Measurements from ENCODE around the gene DNAJC10.
"Not testable (repeated sequence)": the region's sequence is repeated elsewhere in the genome, so short reads cannot be mapped to it uniquely, and the experiment has no call there.

The DNAJC10 gene

DNA sequence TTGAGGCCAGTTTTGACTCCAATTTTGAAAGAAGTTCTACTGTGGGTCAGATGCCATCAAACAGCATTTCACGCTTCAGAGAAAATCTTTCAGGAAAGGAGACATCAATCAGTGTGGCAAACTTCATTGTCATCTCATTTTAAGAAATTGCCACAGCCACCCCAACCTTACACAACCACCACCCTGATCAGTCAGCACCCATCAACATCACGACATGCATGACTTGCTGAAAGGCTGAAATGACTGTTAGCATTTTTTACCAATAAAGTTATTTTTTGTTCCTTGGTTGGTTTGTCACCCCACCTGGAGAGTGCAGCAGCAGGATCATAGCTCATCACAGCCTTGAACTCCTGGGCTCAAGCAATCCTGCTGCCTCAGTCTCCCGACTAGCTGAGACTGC, 10.4 kb downstream of the DNAJC10 start:
- peak; percentile 8 for DNase-seq

DNA sequence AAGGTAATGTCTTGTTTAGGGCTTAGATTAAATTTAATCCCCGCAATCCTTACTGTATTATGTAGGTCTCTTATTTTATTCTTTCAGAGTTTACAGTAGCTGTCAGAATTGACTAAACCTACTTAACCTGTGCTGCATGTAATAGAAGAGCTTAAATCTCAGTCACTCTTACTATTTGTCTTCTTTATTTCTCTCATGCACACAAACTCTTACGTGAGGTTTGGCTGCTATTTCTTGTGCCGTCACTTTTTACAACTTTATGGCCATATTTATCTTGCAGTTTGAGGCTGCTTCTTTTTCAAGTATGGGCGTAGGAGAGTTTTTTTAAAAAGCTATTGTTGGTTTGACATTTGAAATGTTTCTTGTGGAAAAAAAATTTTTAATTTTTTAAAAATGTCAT, 12.0 kb downstream of the DNAJC10 start:
- DNase-seq = no peak

DNA sequence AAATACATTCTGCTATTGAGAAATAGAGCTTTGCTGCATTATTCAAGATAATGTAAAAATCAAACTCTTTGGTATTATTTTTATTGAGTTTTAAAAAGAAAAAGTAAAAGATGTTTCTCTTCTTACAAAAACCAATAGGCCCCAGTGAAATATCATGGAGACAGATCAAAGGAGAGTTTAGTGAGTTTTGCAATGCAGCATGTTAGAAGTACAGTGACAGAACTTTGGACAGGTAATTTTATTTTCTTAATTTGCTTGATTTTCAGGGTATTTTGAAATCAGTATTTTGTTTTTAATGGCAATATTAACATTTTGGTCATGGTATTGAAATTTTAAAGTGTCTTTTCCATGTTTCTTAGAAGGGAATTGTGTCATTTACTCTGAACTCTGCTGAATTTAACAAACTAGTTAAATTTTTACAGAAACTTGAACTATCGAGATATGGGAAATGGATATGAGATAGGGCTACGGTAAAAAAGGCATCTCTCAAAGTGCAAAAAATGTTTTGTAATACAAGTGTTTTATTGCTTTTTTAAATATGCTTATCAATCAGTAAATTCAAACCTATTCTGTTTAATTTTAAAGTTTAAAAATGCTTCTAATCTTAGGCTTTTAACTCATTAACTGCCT, 13.8 kb downstream of the DNAJC10 start:
- no peak for DNase-seq

DNA sequence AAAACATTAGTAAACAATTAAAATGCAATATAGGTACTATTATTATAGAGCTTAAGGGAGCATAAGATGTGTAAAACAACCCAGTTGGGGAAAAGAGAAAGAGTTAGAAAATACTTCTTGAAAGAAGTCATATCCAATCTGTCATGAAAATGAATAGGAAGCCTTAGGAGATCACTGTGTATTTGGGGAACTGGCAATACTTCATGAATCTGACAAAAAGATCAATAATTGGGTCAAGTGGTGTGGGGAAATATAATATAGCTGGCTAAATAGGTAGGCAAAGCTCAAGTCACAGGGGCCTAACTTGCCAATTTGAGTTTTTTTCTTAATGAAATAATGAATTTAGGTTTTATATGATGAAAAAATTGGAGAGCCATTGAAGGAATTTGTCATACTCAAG, 14.4 kb downstream of the DNAJC10 start:
- DNase-seq = no peak

DNA sequence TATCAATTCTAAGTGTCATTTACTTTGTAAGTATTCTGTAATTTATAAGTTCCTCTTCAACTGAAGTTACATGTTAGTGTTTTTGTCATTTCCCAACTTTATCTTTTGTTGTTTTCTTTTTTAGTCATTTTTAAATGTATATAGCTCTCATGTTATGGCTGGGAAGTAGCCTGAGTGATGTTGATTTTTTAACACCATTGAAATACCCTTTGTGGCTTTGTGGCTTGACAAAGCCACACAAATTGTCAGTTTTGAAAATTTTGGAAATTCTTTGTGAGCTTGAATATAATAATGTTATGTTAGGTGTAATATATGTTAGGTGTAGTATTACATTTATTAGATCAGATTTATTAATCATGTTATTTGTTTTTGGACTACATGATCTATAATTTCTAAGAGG, 16.7 kb downstream of the DNAJC10 start:
- no peak for DNase-seq

DNA sequence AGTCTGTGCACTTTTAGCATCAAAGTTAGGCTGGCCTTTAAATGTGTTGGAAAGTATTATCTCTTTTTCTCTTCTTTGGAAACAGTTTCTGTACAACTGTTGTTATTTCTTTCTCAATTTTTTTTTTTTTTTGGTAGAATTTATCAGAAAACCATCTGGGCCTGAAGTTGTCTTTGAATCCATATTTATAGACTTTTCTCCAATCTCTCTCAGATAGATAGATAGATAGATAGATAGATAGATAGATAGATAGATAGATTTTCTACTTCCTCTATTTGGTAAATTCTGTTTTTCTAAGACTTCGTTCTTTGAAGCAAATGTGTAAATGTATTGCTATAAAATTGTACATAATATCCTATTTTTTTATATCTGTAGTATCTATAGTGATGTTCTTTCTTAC, 17.5 kb downstream of the DNAJC10 start:
- no peak for DNase-seq

DNA sequence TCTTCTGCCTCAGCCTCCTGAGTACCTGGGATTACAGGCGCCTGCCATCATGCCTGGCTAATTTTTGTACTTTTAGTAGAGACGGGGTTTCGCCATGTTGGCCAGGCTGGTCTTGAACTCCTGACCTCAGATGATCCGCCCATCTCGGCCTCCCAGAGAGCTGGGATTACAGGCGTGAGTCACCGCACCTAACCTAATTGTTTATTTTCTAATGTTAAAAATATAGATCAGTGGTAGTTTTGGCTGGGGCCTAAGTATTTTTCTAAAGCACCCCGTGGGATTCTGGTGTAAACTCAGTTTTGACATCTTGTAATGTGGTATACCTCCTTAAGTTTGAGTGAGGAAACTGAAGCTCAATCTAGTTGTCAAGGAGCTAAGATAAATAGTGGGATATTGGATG, 20.8 kb downstream of the DNAJC10 start:
- not testable (repeated sequence) for DNase-seq

DNA sequence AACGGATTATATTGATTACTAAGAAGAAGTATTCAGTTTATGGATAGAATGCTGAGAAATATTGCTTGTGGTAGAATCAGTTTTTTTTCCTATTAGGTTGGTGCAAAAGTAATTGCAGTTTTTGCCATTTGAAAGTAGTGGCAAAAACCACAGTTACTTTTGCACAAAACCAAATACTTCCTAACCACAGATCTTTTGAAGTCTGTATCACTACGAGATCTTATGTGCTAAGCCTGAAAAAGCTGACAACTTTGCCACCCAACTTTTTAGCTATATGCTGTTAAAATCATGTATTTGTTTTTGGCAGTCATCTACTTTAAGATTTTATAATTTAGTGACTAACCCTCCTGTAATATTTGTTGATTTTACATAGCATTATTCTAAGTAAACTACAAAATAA, 24.6 kb downstream of the DNAJC10 start:
- no peak for DNase-seq

DNA sequence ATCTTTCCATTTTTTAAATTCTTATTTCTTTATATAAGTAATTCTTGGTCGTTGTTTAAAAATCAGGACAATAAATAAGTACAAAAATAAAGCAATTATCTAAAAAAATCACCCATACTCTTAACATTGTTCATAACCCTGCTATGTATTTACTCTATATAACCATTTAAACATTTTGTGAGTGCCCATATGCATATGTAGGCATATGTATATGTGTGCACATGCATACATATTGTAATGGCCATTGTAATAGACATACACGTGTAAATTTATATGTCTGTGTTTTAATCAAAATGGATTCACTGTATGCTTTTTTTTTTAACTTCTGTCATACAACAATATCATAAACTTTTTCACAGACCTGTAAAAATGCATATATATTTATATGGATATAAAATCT, 25.6 kb downstream of the DNAJC10 start:
- DNase-seq = no peak

DNA sequence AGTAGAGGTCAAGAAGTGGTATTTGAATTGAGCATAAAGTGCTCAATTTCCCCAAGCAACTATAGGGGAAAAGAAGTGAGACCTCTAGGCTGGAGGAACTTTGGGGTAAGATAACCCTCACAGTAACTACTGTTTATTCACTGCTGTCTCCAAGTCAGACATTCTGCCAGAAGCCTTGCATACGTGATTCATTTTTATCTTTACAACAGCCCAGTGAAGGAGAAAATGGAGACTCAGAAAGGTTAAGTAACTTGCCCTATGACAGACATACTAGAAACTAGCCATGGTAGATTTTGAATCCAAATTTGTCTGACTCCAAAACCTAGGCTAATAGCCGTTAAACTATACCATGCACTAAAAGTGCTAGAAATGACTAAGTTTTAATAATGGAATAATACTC, 28.4 kb downstream of the DNAJC10 start:
- no peak for DNase-seq

DNA sequence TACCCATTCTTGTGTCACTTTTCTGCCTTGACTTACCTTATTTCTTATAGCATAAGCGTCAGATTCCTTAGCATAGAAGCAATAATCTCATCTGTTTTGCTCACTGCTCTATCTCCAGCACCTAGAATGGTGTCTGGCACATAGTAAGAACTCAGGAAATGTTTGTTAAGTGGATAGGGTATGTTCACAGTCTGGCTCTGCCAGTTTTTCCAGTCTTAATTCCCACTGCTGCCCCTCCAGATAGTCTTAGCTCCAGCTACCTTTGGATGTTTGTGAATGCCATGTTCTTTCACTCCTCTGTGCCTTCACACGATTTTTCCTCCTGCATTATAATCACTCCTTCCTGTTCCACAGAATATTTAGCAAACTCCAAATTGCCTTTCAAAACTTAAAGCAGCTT, 29.0 kb downstream of the DNAJC10 start:
- no peak for DNase-seq

DNA sequence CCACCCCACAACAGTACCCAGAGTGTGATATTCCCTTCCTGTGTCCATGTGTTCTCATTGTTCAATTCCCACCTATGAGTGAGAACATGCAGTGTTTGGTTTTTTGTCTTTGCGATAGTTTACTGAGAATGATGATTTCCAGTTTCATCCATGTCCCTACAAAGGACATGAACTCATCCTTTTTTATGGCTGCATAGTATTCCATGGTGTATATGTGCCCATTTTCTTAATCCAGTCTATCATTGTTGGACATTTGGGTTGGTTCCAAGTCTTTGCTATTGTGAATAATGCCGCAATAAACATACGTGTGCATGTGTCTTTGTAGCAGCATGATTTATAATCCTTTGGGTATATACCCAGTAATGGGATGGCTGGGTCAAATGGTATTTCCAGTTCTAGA, 29.8 kb downstream of the DNAJC10 start:
- not testable (repeated sequence) for DNase-seq

DNA sequence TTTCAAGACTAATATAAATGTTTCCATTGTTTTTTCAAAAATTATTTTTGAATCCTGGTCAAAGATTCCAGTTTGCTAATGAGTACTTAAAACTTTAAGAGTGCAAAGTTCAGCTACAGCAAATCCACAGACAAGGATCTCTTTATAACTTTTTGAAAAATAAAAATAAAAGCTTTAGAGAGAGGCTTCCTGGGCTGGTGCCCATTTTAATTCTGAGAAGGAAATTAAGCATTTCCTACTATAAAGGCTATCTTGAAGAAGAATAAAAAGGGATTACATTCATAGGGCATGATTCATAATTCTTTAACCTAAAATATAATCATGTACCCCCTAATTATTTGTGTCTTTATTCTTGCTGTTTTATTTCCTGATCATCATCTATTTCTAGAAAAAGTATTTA, 38.2 kb downstream of the DNAJC10 start:
- no peak for DNase-seq

DNA sequence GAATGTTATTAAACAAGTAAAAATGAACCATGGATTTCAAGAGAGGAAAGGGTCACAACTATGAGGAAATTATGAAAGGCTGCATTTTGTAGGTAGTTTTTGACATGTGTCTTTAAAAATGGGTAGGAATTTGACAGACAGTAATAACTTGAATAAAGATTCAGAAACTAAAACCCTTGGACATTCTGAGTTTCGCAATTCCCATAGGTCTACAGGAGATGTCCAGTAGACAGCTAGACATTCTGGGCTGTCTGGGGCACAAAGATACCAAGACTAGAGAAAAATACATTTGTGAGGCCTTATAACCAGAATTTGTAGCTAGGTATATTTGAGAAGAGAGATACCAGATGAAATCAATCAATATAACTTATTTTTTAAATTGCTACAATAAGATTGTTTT, 42.3 kb downstream of the DNAJC10 start:
- DNase-seq = no peak

DNA sequence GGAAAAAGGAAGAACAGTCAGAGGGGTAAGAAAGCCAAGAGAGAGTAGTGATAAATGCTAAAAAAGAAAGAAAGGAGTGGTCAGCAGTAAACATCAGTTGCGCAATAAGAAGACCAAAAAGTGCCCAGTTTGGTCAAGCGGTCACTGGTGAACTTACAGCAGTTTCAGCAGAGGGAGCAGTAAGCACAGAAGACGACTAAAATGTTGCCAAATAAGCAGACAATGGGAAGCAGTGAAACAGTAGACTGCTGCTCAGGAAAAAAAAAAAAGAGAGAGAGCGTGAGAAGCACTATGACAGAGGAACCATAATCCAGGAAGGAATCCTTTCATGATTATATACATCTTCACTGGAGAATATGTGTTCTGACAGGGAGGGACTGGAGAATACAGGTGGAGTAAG, 45.8 kb downstream of the DNAJC10 start:
- no peak for DNase-seq

DNA sequence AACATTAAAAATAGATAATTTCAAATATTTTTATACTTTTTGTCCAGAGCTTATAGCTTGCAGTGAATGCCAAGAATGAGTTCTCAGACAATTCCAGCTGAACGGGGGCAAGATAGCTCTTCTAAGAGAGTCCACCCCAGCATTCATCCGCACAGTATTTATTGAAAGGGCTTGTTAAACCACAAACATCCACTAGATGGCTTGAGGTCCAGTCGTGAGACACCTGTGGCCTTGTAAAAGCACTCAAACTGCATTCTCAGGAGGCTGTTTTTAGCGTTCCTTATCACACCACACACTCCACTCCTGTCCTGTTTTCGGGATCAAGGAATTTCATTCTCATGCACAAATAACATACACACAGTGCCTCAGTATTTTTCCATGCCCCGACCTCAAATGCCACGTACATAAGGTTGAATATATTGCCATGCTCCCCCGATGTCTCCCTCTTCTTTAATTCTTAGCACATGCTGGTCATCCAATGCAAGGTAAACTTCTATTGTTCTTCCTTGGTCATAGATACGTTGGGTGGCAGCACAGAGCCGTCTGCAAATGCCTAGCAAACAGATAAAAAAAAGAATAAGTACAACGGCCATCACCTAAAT, 47.4 kb downstream of the DNAJC10 start:
- no peak for DNase-seq

DNA sequence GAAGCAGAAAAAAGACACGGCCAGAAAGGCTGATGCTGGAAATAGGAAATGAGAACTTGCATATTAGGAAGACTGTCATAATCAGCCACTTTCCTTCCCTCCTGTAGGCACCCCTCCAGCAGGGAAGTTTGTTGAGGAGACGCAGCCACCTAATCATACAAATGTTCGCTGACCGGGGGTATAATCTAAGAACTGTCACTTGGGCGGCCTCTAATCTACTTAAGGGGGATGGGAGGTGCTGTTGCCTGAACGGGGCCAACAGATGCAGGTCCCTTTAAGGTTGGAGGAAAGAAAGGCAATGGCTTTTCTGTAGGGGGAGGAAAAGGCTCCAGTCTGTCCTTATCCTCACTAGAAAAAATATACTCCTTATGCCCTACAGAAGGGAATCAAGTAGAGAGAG, 50.6 kb downstream of the DNAJC10 start:
- no peak for DNase-seq

DNA sequence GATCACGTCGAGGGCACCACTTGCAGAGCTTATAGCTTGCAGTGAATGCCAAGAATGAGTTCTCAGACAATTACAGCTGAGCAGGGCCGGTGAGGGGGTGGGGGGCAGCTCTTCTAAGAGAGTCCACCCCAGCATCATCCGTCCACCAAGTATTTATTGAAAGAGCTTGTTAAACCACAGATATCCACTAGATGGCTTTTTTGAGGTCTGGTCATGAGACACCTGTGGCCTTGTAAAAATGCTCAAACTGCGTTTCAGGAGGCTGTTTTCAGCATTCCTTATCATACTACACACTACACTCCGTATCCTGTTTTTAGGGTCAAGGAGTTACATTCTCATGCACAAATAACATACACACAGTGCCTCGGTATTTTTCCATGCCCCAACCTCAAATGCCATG, 51.5 kb downstream of the DNAJC10 start:
- no peak for DNase-seq

DNA sequence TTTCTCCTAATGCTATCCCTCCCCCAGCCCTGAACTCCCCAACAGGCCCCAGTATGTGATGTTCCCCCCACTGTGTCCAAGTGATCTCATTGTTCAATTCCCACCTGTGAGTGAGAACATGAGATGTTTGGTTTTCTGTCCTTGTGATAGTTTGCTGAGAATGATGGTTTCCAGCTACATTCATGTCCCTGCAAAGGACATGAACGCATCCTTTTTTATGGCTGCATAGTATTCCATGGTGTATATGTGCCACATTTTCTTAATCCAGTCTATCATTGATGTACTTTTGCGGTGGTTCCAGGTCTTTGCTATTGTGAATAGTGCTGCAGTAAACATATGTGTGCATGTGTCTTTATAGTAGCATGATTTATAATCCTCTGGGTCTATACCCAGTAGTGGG, 52.9 kb downstream of the DNAJC10 start:
- DNase-seq = not testable (repeated sequence)

DNA sequence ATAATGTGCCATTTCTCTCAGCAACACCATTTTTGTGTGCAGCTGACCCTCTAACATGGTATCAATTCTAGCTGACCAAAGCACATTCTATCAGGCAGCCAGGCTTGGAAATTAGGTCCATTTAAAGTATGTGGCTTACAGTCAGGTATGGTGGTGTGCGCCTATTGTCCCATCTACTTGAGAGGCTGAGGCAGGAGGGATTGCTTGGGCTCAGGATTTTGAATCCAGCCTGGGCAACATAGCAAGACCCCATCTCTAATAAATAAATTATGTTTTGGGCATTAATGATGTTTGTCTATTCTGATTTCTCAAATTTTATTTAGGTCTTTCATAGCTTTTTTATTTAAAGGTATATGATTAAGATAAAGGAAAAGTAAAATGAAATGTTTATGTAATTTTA, 63.3 kb downstream of the DNAJC10 start:
- no peak for DNase-seq

DNA sequence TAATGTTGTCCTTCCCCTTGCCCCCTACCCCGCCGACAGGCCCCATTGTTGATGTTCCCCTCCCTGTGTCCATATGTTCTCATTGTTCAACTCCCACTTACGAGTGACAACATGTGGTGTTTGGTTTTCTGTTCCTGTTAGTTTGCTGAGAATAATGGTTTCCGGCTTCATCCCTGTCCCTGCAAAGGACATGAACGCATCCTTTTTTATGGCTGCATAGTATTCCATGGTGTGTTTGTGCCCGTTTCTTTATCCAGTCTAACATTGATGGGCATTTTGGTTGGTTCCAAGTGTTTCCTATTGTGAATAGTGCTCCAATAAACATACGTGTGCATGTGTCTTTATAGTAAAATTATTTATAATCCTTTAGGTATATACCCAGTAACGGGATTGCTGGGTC, 65.0 kb downstream of the DNAJC10 start:
- DNase-seq = not testable (repeated sequence)

DNA sequence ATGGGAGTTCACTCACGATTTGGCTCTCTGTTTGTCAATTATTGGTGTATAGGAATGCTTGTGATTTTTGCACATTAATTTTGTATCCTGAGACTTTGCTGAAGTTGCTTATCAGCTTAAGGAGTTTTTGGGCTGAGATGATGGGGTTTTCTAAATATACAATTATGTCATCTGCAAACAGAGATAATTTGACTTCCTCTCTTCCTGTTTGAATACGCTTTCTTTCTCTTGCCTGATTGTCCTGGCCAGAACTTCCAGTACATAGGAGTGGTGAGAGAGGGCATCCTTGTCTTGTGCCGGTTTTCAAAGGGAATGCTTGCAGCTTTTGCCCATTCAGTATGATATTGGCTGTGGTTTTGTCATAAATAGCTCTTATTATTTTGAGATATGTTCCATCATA, 66.6 kb downstream of the DNAJC10 start:
- DNase-seq = not testable (repeated sequence)

DNA sequence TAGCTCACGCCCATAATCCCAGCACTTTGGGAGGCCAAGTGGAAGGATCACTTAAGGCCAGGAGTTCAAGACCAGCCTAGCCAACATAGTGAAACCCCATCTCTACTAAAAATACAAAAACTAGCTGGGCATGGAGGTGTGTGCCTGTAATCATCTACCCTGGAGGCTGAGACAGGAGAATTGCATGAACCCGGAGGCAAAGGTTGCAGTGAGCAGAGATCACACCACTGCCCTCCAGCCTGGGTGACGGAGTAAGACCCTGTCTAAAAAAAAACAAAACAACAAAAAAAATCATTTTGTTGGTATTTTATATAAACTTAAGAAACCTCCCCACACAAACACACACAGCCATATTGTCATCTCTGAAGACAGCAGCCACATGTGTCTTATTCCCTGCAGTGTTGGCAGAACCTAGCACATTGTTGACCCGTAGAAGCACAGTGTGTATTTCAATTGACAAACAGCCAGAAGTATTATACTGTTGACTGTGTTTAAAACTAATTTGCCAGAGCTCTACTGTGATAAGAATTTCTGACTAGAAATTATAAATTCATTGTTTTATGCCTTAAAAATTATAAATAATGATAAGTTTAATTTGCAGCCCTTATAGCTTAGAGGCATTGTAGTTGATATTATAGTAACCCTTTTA, 68.1 kb downstream of the DNAJC10 start:
- DNase-seq = no peak

DNA sequence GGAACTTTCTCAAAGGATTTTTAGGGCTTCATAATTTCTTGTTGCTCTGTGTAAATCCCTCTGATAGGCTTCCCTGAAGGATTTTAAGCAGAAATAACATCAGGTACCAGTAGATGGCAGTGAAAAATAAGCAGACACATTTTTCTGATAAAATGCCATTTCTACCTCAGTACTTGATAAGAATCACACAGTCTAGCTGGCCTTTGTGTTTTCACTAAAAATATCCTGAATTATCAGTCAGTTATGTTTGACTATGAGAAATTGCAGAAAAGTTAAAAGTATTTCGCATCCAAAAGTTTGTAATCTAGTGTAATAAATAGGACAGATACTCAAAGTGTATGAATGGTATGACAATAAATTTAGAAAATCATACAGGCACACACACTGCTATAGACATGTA, 68.7 kb downstream of the DNAJC10 start:
- no peak for DNase-seq

DNA sequence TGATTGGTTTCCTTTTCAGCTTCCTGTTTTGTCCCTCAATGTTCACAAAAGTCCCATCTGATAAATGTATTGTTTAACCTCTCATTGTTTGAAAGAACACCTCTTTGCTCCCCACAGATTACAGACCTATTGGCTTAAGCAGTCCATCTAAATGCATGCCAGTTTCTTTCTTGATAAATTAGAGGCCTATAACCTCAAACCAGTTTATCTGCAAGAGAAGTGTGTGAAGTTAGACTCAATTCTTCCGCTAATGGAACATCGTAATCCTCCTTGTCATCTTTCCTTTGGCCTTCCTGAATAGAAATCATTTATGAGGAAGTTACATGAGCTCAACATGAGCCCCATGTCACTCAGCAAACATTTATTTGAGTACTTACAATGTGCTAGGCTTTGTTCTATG, 76.4 kb downstream of the DNAJC10 start:
- DNase-seq = no peak

Data from stimulated activated CD4-positive, alpha-beta T cell treated with anti-CD3 and anti-CD28 coated beads, Interleukin-1b, Interleukin-23, amount 100 ng/mL, for 48 hours (primary cell).